ENCODE results near the gene FFAR3. TPM values are rescaled to one million over a fixed set of nuclear protein-coding genes. Genes with fewer than 3 reads are reported as not detected.

Gene FFAR3
- total and polyA plus RNA-seq, 2 of the 8 experiments (the other 6 are each of a cell fraction or from before 2014, with no cell fraction given) = not detected

GRCh38 chr19:35381926-35382325 lies 23.7 kb downstream of the FFAR3 start:
- no peak overlapping the region for H3K9ac ChIP-seq (replicated peaks in 1 of 4; ENCODE audit: extremely low read depth in 1 of 4, low read depth in 3 of 4, low read length in 3 of 4)
- H3K9me3 ChIP-seq (ENCODE audit: insufficient read depth in 2 of 2, low read depth in 1 of 2, low read length in 1 of 2) = peaks cover 23 to 27% of the 10 kb centered on the region in 2 experiments
- no peak overlapping the region for H2AK5ac ChIP-seq (ENCODE audit: low read depth, low read length)
- no peak overlapping the region for H4K5ac ChIP-seq (ENCODE audit: insufficient read length, low read depth, low read length)
- H2BK20ac ChIP-seq (ENCODE audit: low read length) = no peak overlapping the region
- H3K27ac ChIP-seq (ENCODE audit: low read depth, low read length) = no peak overlapping the region
- no peak overlapping the region for H3K4me2 ChIP-seq (ENCODE audit: insufficient read depth in 1 of 2, low read depth in 2 of 2, low read length in 2 of 2)
- H3K4me3 ChIP-seq (ENCODE audit: extremely low read depth in 1 of 4, insufficient read depth in 2 of 4, low read depth in 3 of 4, low read length in 4 of 4) = no peak overlapping the region
- TF ChIP-seq POLR2AphosphoS5 (IDR thresholded peaks at IDR 0.05; ENCODE audit: low read depth, low read length) (no peak), RBBP5 (IDR thresholded peaks at IDR 0.05; ENCODE audit: borderline replicate concordance, low read depth, low read length) (no peak), CHD1 (IDR thresholded peaks at IDR 0.05; ENCODE audit: low read depth, low read length) (no peak), EP300 (IDR thresholded peaks at IDR 0.05; ENCODE audit: borderline replicate concordance in 1 of 2, low read depth in 2 of 2, low read length in 2 of 2) (no peak), POLR2A (IDR thresholded peaks at IDR 0.05; ENCODE audit: control extremely low read depth in 1 of 2, low read depth in 2 of 2, low read length in 2 of 2) (no peak)
- H4K8ac ChIP-seq (ENCODE audit: extremely low read depth, insufficient read depth, low read length) = no peak overlapping the region
- ChIA-PET POLR2A (ENCODE audit: partially characterized antibody) (no interaction called here), CTCF (ENCODE audit: partially characterized antibody) (interaction anchor here (1.8 kb wide), 1 partner anchor 29 kb away, joined by 5 read pairs; no protein-coding TSS in a partner anchor)
- no peak overlapping the region for H3K23ac ChIP-seq (ENCODE audit: insufficient read length)
- H3K36me3 ChIP-seq (ENCODE audit: control insufficient read depth in 2 of 4, insufficient read depth in 4 of 4, low read length in 3 of 4) = no peaks in the 10 kb centered on the region
- H2BK5ac ChIP-seq (ENCODE audit: low read depth, low read length) = no peak overlapping the region
- no peaks in the 10 kb centered on the region for H3K79me2 ChIP-seq (ENCODE audit: control insufficient read depth in 1 of 2, insufficient read depth in 2 of 2, low read length in 2 of 2)
- H3K23me2 ChIP-seq (ENCODE audit: low read depth, low read length) = no peaks in the 10 kb centered on the region
- H4K91ac ChIP-seq (replicated peaks; ENCODE audit: insufficient read length, low read length) = no peak overlapping the region
- H2BK12ac ChIP-seq (ENCODE audit: low read depth, low read length) = no peak overlapping the region
- no peak overlapping the region for H2AFZ ChIP-seq (ENCODE audit: low read length)
- 88% methylated on average over 6 of the region's 6 CpGs; no CpG with 5 or more reads in 1 of the 2 experiments for WGBS, 2 experiments (ENCODE audit: extremely low coverage in 1 of 2, insufficient coverage in 1 of 2, insufficient read length in 1 of 2, insufficient replicate concordance in 2 of 2, low coverage in 1 of 2, low lambda C conversion rate in 2 of 2, missing lambda C conversion rate in 1 of 2)
- no peak overlapping the region for H3K18ac ChIP-seq (ENCODE audit: extremely low read depth, low read length)
- no peak overlapping the region for H3K56ac ChIP-seq (replicated peaks; ENCODE audit: insufficient read length, low read depth, low read length)
- DNase-seq (ENCODE audit: low read depth in 1 of 2, low spot score in 2 of 2) (no peak), FAIRE-seq (peak; percentile 39)
- H3K79me1 ChIP-seq (ENCODE audit: low read depth, low read length) = no peaks in the 10 kb centered on the region
- H4K20me1 ChIP-seq (replicated peaks in 1 of 2; ENCODE audit: control insufficient read depth in 1 of 2, insufficient read depth in 2 of 2, low read length in 2 of 2) = no peaks in the 10 kb centered on the region
- no peaks in the 10 kb centered on the region for H3K4me1 ChIP-seq (replicated peaks in 1 of 4; ENCODE audit: control insufficient read depth in 3 of 4, insufficient read depth in 4 of 4, low read length in 3 of 4)
- H3K4ac ChIP-seq (replicated peaks; ENCODE audit: insufficient read length, low read depth, low read length) = no peak overlapping the region
- no peak overlapping the region for H2BK15ac ChIP-seq (ENCODE audit: low read length)
- no peak overlapping the region for H2BK120ac ChIP-seq (replicated peaks; ENCODE audit: low read depth, low read length)
- no peaks in the 10 kb centered on the region; a peak in 1 of 7 replicates for H3K27me3 ChIP-seq (replicated peaks in 1 of 4; ENCODE audit: control insufficient read depth in 3 of 4, extremely low read depth in 1 of 4, insufficient read depth in 3 of 4, low read length in 3 of 4)
- H3K14ac ChIP-seq (ENCODE audit: insufficient read length) = no peak overlapping the region

Measured in H1 (cell line).